ENCODE measurements around the gene NYNRIN. TPM values are rescaled to one million over a fixed set of nuclear protein-coding genes. Genes with fewer than 3 reads are reported as not detected.
"Not testable (repeated sequence)": the region's sequence is repeated elsewhere in the genome, so short reads cannot be mapped to it uniquely, and the experiment has no call there.

Gene NYNRIN
- 9.4 and 12.4 TPM in 2 replicates for polyA plus RNA-seq (2014; cell fraction: cytosol; rRNA removed)
- polyA plus RNA-seq (2014; cell fraction: nucleus; rRNA removed), result 10.9 and 23.4 TPM in 2 replicates

DNA sequence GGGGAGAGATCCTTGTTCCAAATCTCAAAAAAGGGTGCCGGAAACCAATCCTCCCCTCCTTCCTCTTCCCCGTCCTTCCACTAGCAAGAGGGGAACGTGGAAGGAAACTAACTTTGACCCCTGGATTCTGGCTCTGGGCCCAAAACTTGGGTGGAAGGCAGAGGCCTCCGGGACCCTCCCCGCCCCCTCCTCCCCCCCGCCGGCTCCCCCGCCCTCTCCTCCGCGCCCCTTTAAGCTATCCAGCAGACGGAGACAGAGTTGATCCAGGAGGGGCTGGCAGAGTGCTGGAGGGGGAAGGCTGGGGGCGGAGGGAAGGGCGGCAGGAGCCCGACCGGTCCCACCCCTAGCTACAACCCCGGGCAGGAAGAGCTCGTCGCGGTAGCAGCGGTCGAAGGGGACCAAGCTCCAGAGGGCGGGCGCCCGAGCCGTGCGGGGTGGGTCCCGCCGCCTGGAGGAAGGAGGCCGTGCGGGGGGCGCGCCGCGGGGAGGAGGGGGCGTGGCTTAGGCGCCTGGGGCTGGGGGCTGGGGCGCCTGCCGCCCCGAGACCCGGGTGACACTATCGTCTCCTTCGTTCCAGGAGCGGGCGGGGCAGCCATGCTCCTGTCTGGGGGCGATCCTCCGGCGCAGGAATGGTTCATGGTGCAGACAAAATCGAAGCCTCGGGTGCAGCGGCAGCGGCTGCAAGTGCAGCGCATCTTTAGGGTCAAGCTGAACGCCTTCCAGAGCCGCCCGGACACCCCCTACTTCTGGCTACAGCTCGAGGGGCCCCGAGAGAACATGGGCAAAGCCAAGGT lies at the start of gene NYNRIN:
Gene NYNRIN (plus strand): TSS at position 351 of the 794 bp plus-strand sequence. CDS start 244 bp downstream, at position 595.
- peak; percentile 70 for DNase-seq (ENCODE audit: low spot score)

DNA sequence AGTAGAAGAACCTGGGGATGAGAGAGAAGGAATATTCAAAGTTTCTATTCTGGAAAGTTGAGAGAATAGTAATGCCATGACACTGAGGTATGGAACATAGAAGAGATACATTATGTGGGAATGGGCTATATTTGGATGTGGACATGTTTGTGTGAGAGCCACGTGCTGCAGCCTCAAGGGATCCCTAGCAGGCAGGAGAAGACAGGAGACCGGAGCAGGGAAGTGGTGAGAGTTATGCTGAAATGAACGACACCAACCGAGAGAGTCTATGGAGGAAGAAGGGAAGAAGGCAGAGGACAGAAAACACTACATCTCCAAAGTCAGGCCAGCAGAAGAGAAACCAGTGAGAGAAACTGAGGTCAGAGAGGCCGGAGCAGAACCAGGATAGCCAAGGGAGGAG lies 49.1 kb upstream of the NYNRIN start:
- DNase-seq (ENCODE audit: low spot score), result no peak

DNA sequence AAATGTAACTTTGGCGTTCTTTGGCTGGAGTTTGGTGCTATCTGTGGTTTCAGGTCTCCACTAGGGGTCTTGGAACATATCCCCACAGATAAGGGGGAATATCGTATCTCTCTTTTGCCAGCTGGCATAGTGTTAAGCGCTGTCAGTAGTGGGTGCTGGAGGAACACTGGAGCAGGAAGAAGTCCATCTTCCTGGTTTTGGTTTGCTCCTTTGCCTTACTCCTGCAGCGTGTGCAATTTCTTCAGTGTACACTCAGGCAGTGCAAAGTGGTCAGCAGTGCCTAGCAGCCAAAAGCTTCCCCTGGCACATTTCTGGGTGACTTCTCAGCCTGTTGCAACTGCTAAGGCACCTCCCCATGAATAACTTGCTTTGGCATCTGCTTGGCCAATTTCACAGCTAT lies 47.3 kb upstream of the NYNRIN start:
- peak; percentile 32 for DNase-seq (ENCODE audit: low spot score)

DNA sequence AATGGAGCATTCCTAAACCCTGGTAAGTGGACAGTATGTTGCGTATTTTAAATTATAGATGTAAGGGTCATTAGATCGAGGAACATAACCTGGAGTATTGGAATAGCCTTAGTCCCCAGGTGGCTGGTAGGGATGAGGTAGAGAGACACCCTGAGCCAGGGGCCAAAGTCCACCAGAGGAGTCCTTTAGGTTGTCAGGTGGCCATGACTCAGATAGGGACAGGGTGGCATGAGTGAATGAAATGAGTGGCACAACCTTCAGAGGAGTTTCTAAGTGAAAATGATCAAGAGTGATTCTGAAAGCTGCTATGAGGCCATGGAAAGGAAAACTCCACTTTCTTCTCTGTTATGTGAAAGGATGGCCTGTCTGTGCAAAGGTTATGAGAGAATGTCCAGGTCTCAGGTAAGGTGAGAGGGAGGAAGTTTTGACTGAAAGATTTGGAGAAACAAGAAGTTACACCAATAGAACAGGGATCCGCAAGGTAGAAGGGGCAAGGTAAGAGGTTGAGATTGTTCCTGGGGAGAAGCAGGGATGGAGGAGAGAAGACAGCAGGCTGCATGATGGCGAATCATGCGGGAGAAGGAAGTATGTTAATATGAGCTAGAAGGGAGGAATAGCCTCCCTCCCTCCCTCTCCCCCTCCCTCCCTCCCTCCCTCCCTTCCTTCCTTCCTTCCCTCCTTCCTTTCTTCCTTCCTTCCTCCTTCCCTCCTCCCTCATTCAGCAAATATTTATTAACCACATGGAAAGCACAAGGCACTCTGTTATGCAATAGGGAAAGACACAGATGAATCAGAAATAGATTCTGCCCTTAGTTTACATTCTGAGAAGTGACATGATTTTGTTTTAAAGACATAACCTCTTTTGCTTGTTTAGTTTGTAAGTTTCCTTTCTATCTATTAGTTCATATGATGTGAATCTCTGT lies 45.0 kb upstream of the NYNRIN start:
- DNase-seq (ENCODE audit: low spot score), result no peak

DNA sequence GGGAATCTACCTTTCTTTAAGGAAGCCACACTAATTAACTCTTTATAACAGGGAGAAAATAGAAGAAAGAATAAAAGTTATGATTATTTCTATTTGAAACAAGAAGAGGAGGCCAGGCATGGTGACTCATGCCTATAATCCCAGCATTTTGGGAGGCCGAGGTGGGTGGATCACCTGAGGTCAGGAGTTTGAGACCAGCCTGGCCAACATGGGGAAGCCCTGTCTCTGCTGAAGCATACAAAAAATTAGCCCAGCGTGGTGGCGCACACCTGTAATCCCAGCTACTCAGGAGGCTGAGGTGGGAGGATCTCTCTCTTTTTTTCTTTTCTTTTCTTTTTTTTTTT lies 44.3 kb upstream of the NYNRIN start:
- not testable (repeated sequence) for DNase-seq (ENCODE audit: low spot score)

DNA sequence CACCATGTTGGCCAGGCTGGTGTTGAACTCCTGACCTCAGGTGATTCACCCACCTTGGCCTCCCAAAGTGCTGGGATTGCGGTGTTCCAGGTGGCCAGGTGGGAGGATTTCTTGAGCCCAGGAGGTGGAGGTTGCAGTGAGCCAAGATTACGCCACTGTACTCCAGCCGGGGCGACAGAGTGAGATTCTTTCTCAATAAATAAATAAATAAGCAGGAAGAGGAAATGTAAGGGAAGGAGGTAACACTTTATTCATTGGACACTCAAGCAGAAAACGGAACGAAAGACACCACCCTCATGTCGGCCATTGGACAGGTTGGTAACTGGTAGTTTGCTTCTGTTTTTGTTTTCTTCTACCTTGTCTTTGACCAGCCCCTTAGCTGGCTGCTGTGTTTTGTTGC lies 43.8 kb upstream of the NYNRIN start:
- DNase-seq (ENCODE audit: low spot score), result no peak

DNA sequence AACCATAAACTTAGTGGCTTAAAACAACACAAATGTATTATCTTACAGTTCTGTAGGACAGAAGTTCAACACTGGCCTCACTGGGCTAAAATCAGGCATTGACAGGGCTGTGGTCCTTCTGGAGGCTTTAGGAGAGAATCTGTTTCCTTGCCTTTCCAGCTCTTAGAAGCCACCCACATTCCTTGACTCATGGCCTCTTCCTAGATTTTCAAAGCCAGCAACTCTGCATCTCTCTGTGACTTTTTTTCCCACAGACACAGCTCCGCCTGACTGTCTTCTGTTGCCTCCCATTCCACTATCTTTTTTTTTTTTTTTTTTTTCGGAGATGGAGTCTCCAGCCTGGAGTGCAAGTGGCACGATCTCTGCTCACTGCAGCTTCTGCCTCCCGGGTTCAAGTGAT lies 42.6 kb upstream of the NYNRIN start:
- no peak for DNase-seq (ENCODE audit: low spot score)

DNA sequence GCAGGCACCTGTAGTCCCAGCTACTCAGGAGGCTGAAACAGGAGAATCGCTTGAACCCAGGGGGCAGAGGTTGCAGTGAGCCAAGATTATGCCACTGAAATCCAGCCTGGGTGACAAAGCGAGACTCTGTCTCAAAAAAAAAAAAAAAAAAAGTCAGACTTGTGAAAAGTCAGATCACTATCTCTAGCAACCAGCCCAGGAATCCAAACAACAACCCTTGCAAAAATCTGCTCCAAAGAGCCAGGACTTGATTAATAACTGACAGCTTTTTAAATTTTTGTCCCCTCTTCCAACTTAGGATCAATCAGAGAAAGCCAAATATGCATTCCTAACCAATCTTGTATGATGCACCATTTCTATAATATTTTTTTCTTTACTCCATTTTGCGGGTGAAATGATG lies 38.5 kb upstream of the NYNRIN start:
- DNase-seq (ENCODE audit: low spot score), result no peak

DNA sequence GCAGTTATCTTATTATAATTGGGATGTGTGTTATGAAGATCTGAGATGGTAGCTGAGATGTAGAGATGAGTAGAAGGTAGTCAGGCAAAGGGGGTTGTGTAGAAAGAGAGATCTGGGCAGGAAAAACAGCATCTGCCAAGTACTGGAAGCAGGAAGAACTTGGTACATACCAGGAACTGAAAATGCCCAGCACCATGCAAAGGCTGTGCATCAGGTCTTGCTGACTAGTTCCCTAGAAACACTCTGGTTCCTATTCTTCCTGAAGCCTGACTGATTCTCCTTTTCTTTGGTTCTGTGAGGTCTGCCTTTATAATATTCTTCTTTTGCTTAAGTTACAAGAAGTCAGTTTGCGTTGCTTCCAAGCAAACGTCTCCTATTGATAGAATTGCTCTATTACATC lies 37.5 kb upstream of the NYNRIN start:
- DNase-seq (ENCODE audit: low spot score), result no peak

DNA sequence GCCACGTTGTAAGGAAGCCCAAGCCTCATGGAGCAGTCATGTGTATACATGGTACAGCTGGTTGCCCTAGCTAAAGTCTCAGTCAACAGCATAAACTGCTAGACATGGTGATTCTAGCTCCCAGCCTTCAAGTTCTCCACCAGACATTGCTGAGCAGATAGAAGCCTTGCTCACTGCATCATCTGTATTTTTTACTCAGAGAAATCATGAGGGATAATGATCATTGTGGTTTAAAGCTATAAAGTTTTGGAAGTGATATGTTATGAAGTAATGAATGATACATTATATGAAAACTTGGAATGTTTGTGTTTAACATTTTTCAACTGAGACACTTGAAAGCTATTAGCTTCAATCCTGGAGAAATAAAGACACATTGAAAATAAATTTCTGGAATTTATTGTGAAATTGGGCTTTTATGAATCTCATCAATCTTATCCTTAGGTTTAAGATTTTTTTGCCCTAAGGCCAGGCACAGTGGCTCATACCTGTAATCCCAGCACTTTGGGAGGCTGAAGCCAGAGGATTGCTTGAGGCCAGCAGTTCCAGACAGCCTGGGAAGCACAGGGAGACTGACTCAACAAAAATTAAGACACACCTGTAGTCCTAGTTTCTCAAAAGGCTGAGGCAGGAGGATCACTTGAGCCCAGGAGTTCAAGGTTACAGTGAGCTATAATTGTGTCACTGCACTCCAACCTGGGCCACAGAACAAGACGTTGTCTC lies 36.4 kb upstream of the NYNRIN start:
- DNase-seq (ENCODE audit: low spot score), result no peak

DNA sequence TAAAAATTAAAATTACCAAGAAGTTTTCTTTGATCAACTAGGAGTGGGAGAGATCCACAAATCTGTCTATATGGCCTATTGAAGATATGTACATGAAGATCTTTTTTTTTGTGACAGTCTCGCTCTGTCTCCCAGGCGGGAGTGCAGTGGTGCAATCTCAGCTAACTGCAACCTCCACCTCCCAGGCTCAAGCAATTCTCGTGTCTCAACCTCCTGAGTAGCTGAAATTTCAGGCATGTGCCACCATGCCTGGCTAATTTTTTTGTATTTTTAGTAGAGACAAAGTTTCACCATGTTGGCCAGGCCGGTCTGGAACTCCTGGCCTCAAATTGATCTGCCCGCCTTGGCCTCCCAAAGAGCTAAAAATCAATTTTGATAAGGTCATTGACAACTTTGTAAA lies 35.4 kb upstream of the NYNRIN start:
- no peak for DNase-seq (ENCODE audit: low spot score)

DNA sequence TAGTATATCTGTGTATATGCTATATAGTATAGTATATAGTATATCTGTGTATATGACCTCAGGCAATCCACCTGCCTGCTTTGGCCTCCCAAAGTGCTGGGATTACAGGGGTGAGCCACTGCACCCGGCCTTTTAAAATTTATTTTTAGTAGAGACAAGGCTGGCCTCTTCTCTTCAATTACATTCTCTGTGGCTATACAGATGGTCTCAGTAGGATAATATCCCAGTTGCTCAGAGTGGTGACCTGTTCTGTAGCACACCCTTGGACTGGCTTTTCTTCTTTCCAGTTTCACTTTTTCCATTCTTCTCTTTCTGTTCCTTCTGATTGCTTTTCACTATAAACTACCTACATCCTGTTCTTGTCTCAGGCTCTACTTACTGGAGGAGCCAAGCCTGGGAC lies 34.0 kb upstream of the NYNRIN start:
- no peak for DNase-seq (ENCODE audit: low spot score)

DNA sequence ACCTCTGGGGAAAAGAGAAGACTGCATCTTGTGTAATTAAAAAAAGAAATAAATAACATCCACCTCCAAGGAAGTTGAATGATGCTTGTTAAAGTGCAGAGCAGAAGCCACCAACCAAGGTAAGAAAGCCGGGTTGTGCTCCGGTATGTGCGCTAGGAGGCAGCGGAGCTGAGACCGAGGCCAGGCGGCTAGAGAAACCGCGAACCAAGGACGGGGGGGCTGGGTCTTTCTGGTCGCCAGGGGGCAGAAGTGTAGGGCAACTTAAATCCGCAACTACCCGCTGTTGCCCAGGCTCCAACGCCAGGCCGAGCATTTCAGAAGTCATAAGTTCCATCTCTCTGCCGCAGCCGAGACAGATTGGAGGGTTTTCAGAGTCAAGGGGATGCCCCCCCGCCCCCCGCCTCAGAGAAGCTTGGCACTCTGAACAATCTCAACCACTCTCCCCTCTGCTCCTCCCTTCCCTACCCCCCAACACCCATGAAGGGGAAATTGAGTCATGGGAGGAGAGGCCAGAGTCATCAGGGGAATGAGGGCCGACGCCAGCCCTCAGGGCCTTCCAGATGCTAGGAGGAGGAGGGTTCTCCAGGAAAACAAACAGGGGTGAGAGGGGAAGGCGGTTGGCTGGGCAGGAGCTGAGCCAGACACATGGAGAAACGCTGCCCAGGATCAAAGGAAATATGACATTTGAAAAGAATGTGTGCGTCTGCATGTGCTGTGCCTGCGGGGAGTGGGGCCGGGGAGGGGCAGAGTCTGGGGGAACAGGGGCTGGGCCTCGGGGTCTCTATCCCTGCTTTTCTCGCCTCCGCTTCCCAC lies 33.0 kb upstream of the NYNRIN start:
- peak; percentile 90 for DNase-seq (ENCODE audit: low spot score)

DNA sequence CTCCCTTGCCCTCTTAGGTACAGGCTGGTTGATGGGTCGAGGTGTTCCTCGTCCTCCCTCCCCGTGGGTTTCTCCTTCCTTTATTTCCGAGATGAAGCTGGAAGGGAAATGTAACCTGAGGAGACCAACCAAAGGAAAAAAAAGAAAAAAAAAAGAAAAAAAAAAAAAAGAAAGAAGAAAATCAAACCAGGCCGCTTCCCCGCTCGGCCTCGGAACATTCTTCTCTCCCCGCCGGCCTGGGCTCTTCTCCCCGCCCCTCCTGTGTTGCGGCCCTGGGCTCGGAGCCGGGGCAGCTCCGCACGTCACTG lies 32.4 kb upstream of the NYNRIN start:
- DNase-seq (ENCODE audit: low spot score), result no peak

DNA sequence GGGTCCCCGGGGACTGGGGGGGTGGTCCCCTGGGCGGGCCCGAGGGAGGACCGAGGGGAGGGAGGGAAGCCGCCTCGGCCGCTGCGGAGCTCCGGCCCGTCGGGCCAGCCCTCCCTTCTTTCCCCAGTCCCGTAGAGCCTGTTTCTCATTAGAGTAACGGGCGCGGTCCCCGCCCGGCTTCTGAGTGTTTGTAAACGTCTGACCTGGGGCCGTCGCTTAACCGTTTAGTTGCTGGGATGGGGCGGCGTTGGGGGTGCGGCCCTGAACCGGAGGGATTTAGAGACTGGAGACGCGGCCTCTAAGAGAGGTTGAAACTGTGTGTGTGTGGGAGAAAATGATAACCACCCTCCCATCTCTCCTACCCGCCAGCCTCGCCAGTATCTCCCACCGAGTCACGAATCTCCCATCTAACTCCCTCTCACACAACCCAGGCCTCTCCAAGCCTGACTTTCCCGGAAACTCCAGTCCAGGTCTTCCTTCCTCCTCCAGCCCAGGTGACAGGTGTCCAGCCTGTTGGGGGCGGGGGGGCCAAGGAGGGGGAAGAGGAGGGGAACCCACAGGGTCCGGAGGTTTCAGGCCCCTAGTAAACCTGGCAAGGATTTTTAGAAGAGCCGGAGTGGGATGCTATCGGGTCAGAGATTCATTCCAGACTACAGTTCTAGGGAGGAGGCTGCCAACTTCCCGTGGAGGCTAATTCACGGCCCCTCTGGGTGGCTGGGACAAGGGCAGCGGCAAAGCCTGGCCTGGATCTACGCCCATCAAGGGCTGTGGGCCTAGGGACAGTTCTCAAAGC lies 31.9 kb upstream of the NYNRIN start:
- peak; percentile 98 for DNase-seq (ENCODE audit: low spot score)

DNA sequence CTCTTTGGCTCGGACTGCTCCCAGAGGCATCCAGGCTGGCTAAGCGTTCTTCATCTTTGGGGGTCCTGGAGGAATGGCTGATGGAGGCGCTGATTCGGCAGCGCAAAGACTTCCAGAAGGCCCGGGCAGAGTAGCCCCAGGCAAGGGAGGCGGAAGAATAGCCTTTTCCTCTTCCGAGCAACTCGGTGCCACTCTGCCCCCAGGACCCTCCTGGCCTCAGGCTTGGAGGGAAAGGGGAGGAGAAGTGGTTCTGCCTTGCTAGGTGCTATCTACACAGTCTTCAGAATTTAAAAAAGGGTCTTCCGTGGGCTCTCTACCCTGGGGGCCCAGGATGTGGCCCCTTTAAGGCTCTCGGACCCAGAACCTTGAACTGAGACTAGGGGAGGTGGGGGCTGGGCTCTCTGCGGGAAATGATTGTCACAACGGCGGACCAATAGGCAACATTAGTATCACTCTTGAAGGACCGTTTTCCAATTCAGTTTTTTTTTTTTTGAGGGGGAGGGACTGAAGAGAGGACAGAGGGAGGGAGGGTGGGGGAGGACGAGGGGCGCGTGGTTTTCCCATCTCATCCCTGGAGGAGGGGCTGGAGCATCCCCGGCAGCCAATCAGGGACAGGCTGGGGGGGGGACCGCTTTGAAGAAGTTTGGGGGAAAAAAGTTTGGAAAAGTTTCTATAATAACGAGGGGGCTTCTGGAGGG lies 31.1 kb upstream of the NYNRIN start, which contains the start of gene NFATC4:
Gene NFATC4 (plus strand): TSS at position 671 of the 698 bp plus-strand sequence. CDS start 157 bp downstream, outside the sequence.
- peak; percentile 97 for DNase-seq (ENCODE audit: low spot score)

DNA sequence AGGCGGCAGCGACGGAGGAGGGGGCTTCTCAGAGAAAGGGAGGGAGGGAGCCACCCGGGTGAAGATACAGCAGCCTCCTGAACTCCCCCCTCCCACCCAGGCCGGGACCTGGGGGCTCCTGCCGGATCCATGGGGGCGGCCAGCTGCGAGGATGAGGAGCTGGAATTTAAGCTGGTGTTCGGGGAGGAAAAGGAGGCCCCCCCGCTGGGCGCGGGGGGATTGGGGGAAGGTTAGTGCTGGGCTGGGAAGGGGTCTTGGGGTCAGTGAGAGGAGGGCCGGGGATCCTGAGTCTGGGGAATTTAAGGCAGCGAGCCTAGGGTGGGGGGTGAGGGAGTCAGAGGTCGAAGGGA lies 30.6 kb upstream of the NYNRIN start:
- DNase-seq (ENCODE audit: low spot score), result no peak

DNA sequence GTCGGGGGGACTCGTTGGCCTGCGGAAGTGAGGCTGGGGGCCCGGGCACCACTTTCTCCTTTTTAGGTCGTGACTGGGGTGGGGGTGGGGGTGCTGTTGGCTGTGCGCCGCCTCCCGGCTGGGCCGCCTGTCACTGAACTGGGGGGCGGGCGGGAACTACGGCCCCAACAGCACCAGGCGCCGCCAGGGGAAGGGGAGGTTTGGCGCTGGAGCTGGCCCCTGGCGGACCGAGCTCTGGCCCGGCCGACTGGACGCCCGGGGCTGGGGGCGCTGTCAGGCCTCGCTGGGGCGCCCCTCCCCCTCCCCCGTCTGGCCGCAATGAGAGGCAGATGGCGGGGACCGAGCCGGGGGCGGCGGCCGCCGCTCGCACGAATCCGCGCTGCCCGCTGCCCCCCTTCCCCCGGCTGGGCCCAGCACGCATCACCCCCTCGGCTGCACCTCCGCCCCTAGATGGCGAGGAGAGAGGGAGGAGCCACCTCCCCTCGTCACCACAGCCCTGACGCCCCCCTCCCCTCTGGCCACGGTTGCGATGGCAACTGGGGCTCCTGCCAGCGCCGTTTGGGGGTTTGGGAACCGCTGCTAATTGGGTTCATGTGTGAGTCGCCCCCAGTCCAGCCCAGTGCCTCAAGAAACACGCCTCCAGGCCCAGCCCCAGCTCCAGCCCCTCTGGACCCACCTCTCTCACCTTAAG lies 30.1 kb upstream of the NYNRIN start:
- DNase-seq (ENCODE audit: low spot score), result peak; percentile 72

DNA sequence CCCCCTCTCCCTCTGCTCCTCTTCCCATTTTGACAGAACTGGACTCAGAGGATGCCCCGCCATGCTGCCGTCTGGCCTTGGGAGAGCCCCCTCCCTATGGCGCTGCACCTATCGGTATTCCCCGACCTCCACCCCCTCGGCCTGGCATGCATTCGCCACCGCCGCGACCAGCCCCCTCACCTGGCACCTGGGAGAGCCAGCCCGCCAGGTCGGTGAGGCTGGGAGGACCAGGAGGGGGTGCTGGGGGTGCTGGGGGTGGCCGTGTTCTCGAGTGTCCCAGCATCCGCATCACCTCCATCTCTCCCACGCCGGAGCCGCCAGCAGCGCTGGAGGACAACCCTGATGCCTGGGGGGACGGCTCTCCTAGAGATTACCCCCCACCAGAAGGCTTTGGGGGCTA lies 29.3 kb upstream of the NYNRIN start:
- DNase-seq (ENCODE audit: low spot score), result no peak
